ENCODE results near the gene TP53I13. TPM values are rescaled to one million over a fixed set of nuclear protein-coding genes. Genes with fewer than 3 reads are reported as not detected.

TP53I13 gene
- total RNA-seq, 1 donor from 2014 or later, result 78.8 TPM

DNA sequence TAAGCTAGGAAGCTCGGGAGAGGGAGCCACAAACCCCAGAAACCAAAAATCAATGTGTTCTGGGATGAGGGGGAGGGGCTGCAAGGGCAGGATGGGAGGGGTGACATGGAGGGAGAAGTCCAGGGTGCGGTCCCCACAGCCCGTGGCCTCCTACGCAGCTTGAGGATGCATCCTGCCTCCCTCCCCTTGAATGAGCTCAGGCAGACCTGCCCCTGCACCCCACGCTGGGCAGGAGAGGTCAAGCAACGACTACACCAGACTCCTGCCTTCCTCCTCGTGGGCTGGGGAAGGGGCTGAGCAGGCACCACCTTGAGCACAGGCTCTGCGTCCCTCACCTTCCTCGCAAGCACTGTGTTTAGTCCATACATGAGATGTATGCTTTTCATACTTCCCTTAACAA lies 28.3 kb downstream of the TP53I13 start:
- no peak for DNase-seq (ENCODE audit: low read depth)
- no peak overlapping the region for H3K4me3 ChIP-seq (ENCODE audit: low read depth, low read length)
- no peak for TF ChIP-seq CTCF (conservative IDR thresholded peaks at IDR 0.05; ENCODE audit: low read depth, low read length)

GRCh38 chr17:29597361-29598172 lies 29.1 kb downstream of the TP53I13 start:
- TF ChIP-seq CTCF (conservative IDR thresholded peaks at IDR 0.05; ENCODE audit: low read depth, low read length), result no peak
- H3K4me3 ChIP-seq (ENCODE audit: low read depth, low read length), result no peak overlapping the region
- no peak for DNase-seq (ENCODE audit: low read depth)

- H3K4me3 ChIP-seq (ENCODE audit: low read depth, low read length), result no peak overlapping the region
- DNase-seq (ENCODE audit: low read depth), result no peak
- TF ChIP-seq CTCF (conservative IDR thresholded peaks at IDR 0.05; ENCODE audit: low read depth, low read length), result no peak
Measured at GRCh38 chr17:29603109-29603674, 34.7 kb downstream of the TP53I13 start.

DNA sequence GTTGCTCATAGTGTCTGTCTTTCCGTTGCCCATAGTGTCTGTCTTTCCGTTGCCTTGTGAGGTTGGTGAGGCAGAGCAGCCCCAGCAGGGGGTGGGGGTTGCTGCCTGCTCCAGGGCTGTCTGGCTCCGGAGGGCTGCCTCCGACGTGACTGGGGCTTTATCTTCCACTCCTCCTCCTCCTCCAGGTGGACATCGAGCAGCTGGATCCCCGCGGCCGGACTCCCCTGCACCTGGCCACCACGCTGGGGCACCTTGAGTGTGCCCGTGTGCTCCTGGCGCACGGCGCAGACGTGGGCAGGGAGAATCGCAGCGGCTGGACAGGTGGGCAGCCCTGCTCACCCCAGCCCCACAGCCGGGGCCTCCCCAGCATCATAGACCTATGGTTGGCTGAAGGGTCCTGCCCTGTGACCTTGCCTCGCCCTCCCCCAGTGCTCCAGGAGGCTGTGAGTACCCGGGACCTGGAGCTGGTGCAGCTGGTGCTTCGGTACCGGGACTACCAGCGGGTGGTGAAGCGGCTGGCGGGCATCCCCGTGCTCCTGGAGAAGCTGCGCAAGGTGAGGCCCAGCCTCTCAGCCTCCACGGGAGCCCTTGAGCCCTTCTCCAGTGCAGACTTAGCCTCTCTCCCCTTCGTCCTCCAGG lies 39.2 kb downstream of the TP53I13 start:
- TF ChIP-seq CTCF (conservative IDR thresholded peaks at IDR 0.05; ENCODE audit: low read depth, low read length), result no peak
- no peak overlapping the region for H3K4me3 ChIP-seq (ENCODE audit: low read depth, low read length)
- DNase-seq (ENCODE audit: low read depth), result no peak

DNA sequence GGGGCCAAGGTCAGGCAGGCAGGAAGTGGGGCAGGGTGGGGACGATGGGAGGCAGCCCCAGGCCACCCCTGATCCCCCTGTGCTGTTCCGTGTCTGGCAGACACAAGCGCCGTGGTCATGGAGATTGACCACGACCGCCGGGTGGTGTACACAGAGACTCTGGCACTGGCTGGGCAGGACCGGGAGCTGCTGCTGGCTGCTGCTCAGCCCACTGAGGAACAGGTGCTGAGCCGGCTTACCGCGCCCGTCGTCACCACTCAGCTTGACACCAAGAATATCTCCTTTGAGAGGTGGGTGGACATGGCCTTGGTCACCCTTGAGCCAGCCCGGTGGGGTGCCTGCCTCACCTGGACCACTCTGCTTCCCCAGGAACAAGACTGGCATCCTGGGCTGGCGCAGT lies 40.5 kb downstream of the TP53I13 start:
- no peak for TF ChIP-seq CTCF (conservative IDR thresholded peaks at IDR 0.05; ENCODE audit: low read depth, low read length)
- no peak for DNase-seq (ENCODE audit: low read depth)
- no peak overlapping the region for H3K4me3 ChIP-seq (ENCODE audit: low read depth, low read length)

GRCh38 chr17:29610395-29610794 lies 41.9 kb downstream of the TP53I13 start:
- no peak for DNase-seq (ENCODE audit: low read depth)
- no peak overlapping the region for H3K4me3 ChIP-seq (ENCODE audit: low read depth, low read length)
- TF ChIP-seq CTCF (conservative IDR thresholded peaks at IDR 0.05; ENCODE audit: low read depth, low read length), result no peak

Data from epithelial cell of proximal tubule (primary cell).